ENCODE measurements around the gene CCL19. TPM values are rescaled to one million over a fixed set of nuclear protein-coding genes. Genes with fewer than 3 reads are reported as not detected.
"Not testable (repeated sequence)": the region's sequence is repeated elsewhere in the genome, so short reads cannot be mapped to it uniquely, and the experiment has no call there.

Gene CCL19
- total RNA-seq, 6 experiments from 2014 or later = 0.77 to 6.5 (median 1.1) TPM

DNA sequence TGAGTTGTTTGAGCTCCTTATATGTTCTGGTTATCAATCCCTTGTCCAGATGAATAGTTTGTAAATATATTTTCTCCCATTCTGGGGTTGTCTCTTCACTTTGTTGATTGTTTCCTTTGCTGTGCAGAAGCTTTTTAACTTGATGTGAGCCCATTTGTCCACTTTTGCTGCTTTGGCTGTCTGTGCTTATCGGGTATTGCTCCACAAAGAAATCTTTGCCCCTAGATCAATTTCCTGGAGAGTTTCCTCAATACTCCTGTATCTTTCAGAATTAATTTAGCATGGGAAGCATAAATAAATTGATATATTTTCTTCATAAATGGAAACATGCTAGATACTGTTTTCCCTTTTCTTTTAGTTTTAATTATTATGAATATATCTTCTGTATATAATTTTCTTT, 41.4 kb upstream of the CCL19 start:
- H3K9me3 ChIP-seq = no peaks in the 10 kb centered on the region
- H3K4me1 ChIP-seq = peaks cover 0 to 3% (median 0%) of the 10 kb centered on the region in 4 donors
- TF ChIP-seq, protein P1, sequence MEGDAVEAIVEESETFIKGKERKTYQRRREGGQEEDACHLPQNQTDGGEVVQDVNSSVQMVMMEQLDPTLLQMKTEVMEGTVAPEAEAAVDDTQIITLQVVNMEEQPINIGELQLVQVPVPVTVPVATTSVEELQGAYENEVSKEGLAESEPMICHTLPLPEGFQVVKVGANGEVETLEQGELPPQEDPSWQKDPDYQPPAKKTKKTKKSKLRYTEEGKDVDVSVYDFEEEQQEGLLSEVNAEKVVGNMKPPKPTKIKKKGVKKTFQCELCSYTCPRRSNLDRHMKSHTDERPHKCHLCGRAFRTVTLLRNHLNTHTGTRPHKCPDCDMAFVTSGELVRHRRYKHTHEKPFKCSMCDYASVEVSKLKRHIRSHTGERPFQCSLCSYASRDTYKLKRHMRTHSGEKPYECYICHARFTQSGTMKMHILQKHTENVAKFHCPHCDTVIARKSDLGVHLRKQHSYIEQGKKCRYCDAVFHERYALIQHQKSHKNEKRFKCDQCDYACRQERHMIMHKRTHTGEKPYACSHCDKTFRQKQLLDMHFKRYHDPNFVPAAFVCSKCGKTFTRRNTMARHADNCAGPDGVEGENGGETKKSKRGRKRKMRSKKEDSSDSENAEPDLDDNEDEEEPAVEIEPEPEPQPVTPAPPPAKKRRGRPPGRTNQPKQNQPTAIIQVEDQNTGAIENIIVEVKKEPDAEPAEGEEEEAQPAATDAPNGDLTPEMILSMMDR (IDR thresholded peaks at IDR 0.05) = no peak
- no peak for TF ChIP-seq POLR2A (IDR thresholded peaks at IDR 0.05)
- no peak for ATAC-seq
- intact Hi-C loops (cut with DNase I) = no loop called here
- H3K4me3 ChIP-seq = no peak overlapping the region
- H3K27me3 ChIP-seq = no peaks in the 10 kb centered on the region
- 44% methylated on average over 1 of the region's 1 CpG for WGBS (ENCODE audit: insufficient coverage, low coverage, low lambda C conversion rate, missing lambda C conversion rate)
- H3K27ac ChIP-seq = no peak overlapping the region
- no peak for DNase-seq
- H3K36me3 ChIP-seq = no peaks in the 10 kb centered on the region

DNA sequence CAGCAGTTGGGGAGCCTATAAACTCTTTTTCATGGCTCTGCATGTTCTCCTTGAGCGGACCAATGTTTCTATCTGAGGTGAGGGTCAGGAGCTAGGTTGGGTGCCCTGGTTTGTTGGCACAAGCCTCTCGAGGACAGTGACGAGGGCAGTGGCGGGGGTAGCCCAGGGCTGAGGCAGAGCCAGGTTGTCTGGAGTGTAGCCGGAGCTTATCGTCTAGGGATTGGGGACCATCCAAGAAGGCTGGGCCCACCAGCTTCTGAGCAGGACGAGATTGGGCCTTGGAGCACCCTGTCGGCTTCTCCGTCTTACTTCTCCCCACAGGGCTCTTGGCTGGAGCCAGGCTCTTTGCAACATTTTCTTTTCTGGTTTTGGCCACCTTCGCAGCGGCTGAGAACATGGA, 32.1 kb upstream of the CCL19 start:
- DNase-seq = no peak
- 100% methylated on average over 3 of the region's 11 CpGs for WGBS (ENCODE audit: insufficient coverage, low coverage, low lambda C conversion rate, missing lambda C conversion rate)
- intact Hi-C loops (cut with DNase I) = no loop called here
- H3K27me3 ChIP-seq = no peaks in the 10 kb centered on the region
- no peak overlapping the region for H3K4me3 ChIP-seq
- no peaks in the 10 kb centered on the region for H3K9me3 ChIP-seq
- no peak for ATAC-seq
- H3K4me1 ChIP-seq = peaks cover 0 to 5% (median 0%) of the 10 kb centered on the region in 4 donors
- no peak overlapping the region for H3K27ac ChIP-seq
- no peaks in the 10 kb centered on the region for H3K36me3 ChIP-seq
- TF ChIP-seq, protein P1 (IDR thresholded peaks at IDR 0.05) = no peak
- no peak for TF ChIP-seq POLR2A (IDR thresholded peaks at IDR 0.05)

DNA sequence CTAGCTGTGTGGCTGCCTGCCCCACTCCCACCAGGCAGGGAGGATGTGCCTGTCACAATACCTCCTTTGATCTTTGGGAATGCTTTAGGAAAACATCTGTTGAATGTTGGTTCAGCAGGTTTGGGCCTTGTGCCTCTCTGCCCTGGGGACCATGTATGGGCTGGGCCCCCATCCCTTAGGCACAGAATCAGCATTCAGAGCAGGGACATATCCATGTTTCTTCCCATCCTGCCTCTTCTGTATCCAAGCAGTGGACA, 28.6 kb upstream of the CCL19 start:
- intact Hi-C loops (cut with DNase I); H3K9me3 ChIP-seq; H3K27ac ChIP-seq: not testable (repeated sequence)

DNA sequence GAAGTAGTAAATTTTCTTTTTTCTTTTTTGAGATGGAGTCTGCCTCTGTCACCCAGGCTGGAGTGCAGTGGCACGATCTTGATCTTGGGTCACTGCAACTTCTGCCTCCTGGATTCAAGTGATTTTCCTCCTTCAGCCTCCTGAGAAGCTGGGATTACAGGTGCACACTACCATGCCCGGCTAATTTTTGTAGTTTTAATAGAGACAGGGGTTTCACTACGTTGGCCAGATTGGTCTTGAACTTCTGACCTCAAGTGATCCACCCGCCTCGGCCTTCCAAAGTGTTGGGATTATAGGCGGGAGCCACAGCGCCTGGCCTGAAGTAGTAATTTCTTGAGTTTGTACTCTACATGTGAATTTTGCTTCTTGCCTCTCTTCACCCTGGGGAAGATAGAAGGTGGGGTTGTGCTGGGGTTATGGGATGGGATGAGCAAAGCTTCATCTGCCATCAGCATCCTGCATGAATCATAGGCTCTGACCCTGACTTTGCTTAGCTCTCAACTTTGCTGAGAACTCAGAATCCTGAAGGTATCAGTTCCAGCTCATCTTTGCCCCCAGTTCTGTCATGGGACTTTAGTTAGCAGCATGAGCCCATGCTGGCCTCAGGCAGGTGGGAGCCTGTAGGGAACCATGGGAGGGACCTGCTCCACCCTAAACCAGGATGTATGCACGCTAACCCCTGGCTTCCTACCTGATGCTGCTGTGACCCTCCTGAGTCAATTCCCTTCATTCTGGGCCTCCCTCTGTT, 28.1 kb upstream of the CCL19 start:
- ATAC-seq (no peak), DNase-seq (no peak)
- H3K9me3 ChIP-seq = no peaks in the 10 kb centered on the region
- H3K27me3 ChIP-seq = no peaks in the 10 kb centered on the region
- no peaks in the 10 kb centered on the region for H3K36me3 ChIP-seq
- H3K27ac ChIP-seq = no peak overlapping the region
- TF ChIP-seq POLR2A (IDR thresholded peaks at IDR 0.05) = no peak
- H3K4me3 ChIP-seq = no peak overlapping the region
- WGBS (ENCODE audit: insufficient coverage, low coverage, low lambda C conversion rate, missing lambda C conversion rate) = 95% methylated on average over 7 of the region's 8 CpGs
- intact Hi-C loops (cut with DNase I) = no loop called here
- peaks cover 0 to 9% (median 0%) of the 10 kb centered on the region in 4 donors for H3K4me1 ChIP-seq

More for the DNA sequence above, 28.6 kb upstream of the CCL19 start:
- not testable (repeated sequence) for H3K4me1 ChIP-seq, H3K27me3 ChIP-seq, ATAC-seq, H3K36me3 ChIP-seq, H3K4me3 ChIP-seq, DNase-seq

DNA sequence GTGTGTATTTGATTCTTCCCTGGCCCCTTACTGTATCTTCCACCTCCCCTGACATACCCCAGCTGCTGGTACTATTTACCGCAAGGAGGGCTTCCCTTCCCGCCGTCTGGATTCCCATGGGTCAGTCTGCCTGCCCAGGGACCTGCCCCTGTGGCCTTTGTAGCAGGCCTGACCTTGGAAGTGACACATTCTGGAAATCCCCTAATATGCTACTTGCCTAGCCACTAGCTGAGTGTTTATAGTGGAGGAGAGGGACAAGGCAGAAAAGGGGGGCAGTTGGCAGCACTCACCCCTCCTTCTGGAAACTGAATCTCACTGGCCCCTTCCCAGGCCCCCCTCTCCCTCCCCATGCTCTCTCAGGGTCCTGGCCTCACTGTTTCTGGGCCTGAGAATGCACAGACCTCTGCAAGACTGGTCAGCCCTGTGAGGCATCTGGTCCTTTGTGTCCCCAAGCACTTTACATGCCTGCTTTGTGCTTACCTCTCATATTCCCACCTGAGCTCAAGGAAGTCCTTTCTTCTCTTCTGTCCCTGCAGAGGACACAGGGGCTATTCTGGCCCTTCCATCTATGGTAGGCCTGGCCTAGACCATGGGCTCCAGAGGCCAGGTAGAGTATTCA, 27.0 kb upstream of the CCL19 start:
- Histone ChIP-seq H3K4me1 (peaks cover 0 to 9% (median 0%) of the 10 kb centered on the region in 4 donors), H3K36me3 (no peaks in the 10 kb centered on the region), H3K4me3 (no peak overlapping the region), H3K27me3 (no peaks in the 10 kb centered on the region), H3K27ac (no peak overlapping the region), H3K9me3 (no peaks in the 10 kb centered on the region)
- DNase-seq (peak in 1 of 3 donors; percentile 53), ATAC-seq (peak; percentile 65 to 94 (median 89))
- TF ChIP-seq POLR2A (IDR thresholded peaks at IDR 0.05) = no peak
- TF ChIP-seq, protein P1 (IDR thresholded peaks at IDR 0.05) = no peak
- intact Hi-C loops (cut with DNase I) = no loop called here
- WGBS (ENCODE audit: insufficient coverage, low coverage, low lambda C conversion rate, missing lambda C conversion rate) = 0% methylated on average over 2 of the region's 3 CpGs

All from right lobe of liver (tissue), 6 donors.